ENCODE data around the gene TMEM88. TPM values are rescaled to one million over a fixed set of nuclear protein-coding genes. Genes with fewer than 3 reads are reported as not detected.

Gene TMEM88
- total RNA-seq, 1 donor from 2014 or later, result 26.3 TPM

DNA sequence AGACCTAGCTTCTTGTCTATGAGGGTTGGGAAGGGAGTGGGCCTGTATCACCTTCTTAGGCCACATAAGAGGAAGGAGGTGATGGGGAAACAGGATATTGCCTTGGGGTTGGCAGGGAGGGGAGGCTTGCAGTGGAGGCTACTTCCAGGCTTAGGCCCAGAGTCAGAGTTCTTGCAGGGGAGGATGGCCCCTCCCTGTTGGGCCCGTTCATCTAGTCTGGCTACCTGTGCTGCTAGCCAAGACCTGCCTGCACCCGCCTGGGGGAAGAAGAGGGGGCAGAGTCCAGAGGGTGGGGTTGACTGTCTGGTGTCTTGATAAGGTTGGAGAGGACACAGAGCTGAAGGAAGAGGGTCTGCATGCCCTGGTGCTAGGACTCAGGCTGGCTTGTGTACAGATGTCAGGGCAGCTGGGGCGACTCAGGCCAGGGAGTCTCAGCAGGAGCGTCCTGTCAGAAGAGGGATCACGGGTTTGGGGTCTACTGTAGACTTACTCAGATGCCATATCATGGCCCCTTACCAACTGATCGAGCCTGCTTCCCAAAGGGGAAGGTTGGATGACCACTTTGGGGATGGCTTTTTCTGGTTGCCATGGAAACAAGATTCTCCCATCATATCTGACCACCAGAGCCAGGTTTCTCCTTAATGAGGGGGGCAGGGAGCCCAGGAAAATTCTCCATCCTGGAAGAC, 15.5 kb upstream of the TMEM88 start:
- Histone ChIP-seq H3K4me3 (no peak overlapping the region), H3K27ac (peak overlapping the region; percentile 99), H3K9me3 (no peaks in the 10 kb centered on the region), H3K4me1 (peaks cover 74% of the 10 kb centered on the region), H3K36me3 (no peaks in the 10 kb centered on the region), H3K27me3 (no peaks in the 10 kb centered on the region)
- intact Hi-C loops (cut with DNase I), result loop anchor here (5.0 kb wide), 1 partner anchor 212 kb away; the partner anchor contains the start of gene SAT2
- no peak for DNase-seq (ENCODE audit: extremely low spot score in 2 of 2)
- TF ChIP-seq POLR2A (IDR thresholded peaks at IDR 0.05) (no peak), POLR2AphosphoS5 (IDR thresholded peaks at IDR 0.05; ENCODE audit: insufficient read depth in 1 of 2, low read depth in 1 of 2) (no peak)
- TF ChIP-seq, protein P1, sequence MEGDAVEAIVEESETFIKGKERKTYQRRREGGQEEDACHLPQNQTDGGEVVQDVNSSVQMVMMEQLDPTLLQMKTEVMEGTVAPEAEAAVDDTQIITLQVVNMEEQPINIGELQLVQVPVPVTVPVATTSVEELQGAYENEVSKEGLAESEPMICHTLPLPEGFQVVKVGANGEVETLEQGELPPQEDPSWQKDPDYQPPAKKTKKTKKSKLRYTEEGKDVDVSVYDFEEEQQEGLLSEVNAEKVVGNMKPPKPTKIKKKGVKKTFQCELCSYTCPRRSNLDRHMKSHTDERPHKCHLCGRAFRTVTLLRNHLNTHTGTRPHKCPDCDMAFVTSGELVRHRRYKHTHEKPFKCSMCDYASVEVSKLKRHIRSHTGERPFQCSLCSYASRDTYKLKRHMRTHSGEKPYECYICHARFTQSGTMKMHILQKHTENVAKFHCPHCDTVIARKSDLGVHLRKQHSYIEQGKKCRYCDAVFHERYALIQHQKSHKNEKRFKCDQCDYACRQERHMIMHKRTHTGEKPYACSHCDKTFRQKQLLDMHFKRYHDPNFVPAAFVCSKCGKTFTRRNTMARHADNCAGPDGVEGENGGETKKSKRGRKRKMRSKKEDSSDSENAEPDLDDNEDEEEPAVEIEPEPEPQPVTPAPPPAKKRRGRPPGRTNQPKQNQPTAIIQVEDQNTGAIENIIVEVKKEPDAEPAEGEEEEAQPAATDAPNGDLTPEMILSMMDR (IDR thresholded peaks at IDR 0.05), result no peak

- H3K4me1 ChIP-seq, result peaks cover 76% of the 10 kb centered on the region
- intact Hi-C loops (cut with DNase I), result loop anchor here (5.0 kb wide), 2 partner anchors 213 to 263 kb away; partner anchors contain the start of genes CD68 and SAT2
These were observed 15.0 kb upstream of the TMEM88 start for GRCh38 chr17:7839876-7840261.

DNA sequence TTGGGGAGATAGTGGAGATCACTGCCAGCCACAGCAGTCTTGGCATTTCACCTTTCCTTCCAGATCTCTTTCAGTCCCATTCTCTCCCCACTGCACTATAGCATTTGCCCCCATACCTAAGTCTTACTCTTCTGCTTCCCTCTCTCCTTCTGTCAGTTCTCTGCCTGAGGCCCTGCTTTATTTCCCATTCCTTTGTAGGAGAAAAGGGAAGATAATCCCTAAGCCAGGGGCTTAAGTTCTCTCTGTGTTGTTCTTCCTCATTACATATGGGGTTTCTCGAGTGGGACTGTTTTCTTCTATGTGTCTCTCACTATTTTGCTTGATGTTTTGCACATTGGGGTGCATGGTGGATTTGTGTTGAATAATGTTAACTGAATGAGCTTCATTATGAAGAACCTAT, 14.4 kb upstream of the TMEM88 start:
- no peaks in the 10 kb centered on the region for H3K27me3 ChIP-seq
- no peaks in the 10 kb centered on the region for H3K36me3 ChIP-seq
- DNase-seq (ENCODE audit: extremely low spot score in 2 of 2), result no peak
- peaks cover 81% of the 10 kb centered on the region for H3K4me1 ChIP-seq
- intact Hi-C loops (cut with DNase I), result loop anchor here (5.0 kb wide), 1 partner anchor 263 kb away; the partner anchor contains the start of gene CD68
- no peaks in the 10 kb centered on the region for H3K9me3 ChIP-seq
- H3K4me3 ChIP-seq, result no peak overlapping the region
- TF ChIP-seq, protein P1 (IDR thresholded peaks at IDR 0.05), result no peak
- TF ChIP-seq POLR2A (IDR thresholded peaks at IDR 0.05), result no peak
- TF ChIP-seq POLR2AphosphoS5 (IDR thresholded peaks at IDR 0.05; ENCODE audit: insufficient read depth in 1 of 2, low read depth in 1 of 2), result no peak
- H3K27ac ChIP-seq, result peak overlapping the region; percentile 99

More at GRCh38 chr17:7839876-7840261, 15.0 kb upstream of the TMEM88 start:
- TF ChIP-seq POLR2A (IDR thresholded peaks at IDR 0.05) (no peak), POLR2AphosphoS5 (IDR thresholded peaks at IDR 0.05; ENCODE audit: insufficient read depth in 1 of 2, low read depth in 1 of 2) (no peak)
- TF ChIP-seq, protein P1 (IDR thresholded peaks at IDR 0.05), result no peak
- Histone ChIP-seq H3K4me3 (no peak overlapping the region), H3K27me3 (no peaks in the 10 kb centered on the region), H3K36me3 (no peaks in the 10 kb centered on the region), H3K9me3 (no peaks in the 10 kb centered on the region), H3K27ac (peak overlapping the region; percentile 99)
- DNase-seq (ENCODE audit: extremely low spot score in 2 of 2), result no peak

GRCh38 chr17:7840875-7841274, 14.0 kb upstream of the TMEM88 start:
- no peak for TF ChIP-seq POLR2AphosphoS5 (IDR thresholded peaks at IDR 0.05; ENCODE audit: insufficient read depth in 1 of 2, low read depth in 1 of 2)
- TF ChIP-seq, protein P1 (IDR thresholded peaks at IDR 0.05), result no peak
- no peak for TF ChIP-seq POLR2A (IDR thresholded peaks at IDR 0.05)
- Histone ChIP-seq H3K27me3 (no peaks in the 10 kb centered on the region), H3K4me3 (peak overlapping the region; percentile 58 to 69), H3K27ac (peak overlapping the region; percentile 99), H3K36me3 (peaks cover 0 to 2% of the 10 kb centered on the region in 2 donors), H3K4me1 (peaks cover 86% of the 10 kb centered on the region), H3K9me3 (no peaks in the 10 kb centered on the region)
- intact Hi-C loops (cut with DNase I), result loop anchor here (5.0 kb wide), 1 partner anchor 264 kb away; the partner anchor contains the start of gene CD68
- DNase-seq (ENCODE audit: extremely low spot score in 2 of 2), result no peak

- Histone ChIP-seq H3K27me3 (no peaks in the 10 kb centered on the region), H3K36me3 (peaks cover 0 to 8% of the 10 kb centered on the region in 2 donors), H3K4me1 (peaks cover 85% of the 10 kb centered on the region), H3K4me3 (peak overlapping the region; percentile 58 to 69), H3K9me3 (no peaks in the 10 kb centered on the region), H3K27ac (peak overlapping the region; percentile 99)
- TF ChIP-seq, protein P1 (IDR thresholded peaks at IDR 0.05), result no peak
- no peak for TF ChIP-seq POLR2AphosphoS5 (IDR thresholded peaks at IDR 0.05; ENCODE audit: insufficient read depth in 1 of 2, low read depth in 1 of 2)
- no peak for TF ChIP-seq POLR2A (IDR thresholded peaks at IDR 0.05)
- no peak for DNase-seq (ENCODE audit: extremely low spot score in 2 of 2)
- intact Hi-C loops (cut with DNase I), result loop anchor here (5.0 kb wide), 1 partner anchor 264 kb away; the partner anchor contains the start of gene CD68
These were observed 13.4 kb upstream of the TMEM88 start for GRCh38 chr17:7841396-7841914.
